ENCODE data around the gene BNIPL. TPM values are rescaled to one million over a fixed set of nuclear protein-coding genes. Genes with fewer than 3 reads are reported as not detected.

BNIPL gene
- total and polyA plus RNA-seq, 2 of the 13 experiments (the other 11 are each of a cell fraction or from before 2014, with no cell fraction given): 0.40 to 1.1 TPM

GRCh38 chr1:151070474-151071276 lies 34.3 kb downstream of the BNIPL start, which contains the start of gene GABPB2 (continued):
- TF ChIP-seq RXRB (CRISPR knock-in tag; IDR thresholded peaks at IDR 0.05; ENCODE audit: borderline replicate concordance) (no peak), YY1 (IDR thresholded peaks at IDR 0.05; ENCODE audit: insufficient read depth, insufficient replicate concordance, low read depth, low read length) (peak; percentile 45), LRRFIP1 (CRISPR knock-in tag; conservative IDR thresholded peaks at IDR 0.05) (no peak), ZBTB33 (CRISPR knock-in tag; IDR thresholded peaks at IDR 0.05) (0 out of 2 replicates have a peak, but pooled peaks have one; percentile 2), HNF1B (CRISPR knock-in tag; IDR thresholded peaks at IDR 0.05) (no peak), MNT (IDR thresholded peaks at IDR 0.05) (no peak), HMGXB4 (CRISPR knock-in tag; IDR thresholded peaks at IDR 0.05; ENCODE audit: borderline replicate concordance in 1 of 2, low read depth in 1 of 2) (0 out of 4 replicates have a peak, but pooled peaks of 1 of the 2 experiments have one; percentile 42), ZNF781 (CRISPR knock-in tag; IDR thresholded peaks at IDR 0.05; ENCODE audit: borderline replicate concordance, not compliant biosample characterization) (no peak), CTCF (CRISPR knock-in tag; IDR thresholded peaks at IDR 0.05) (peak; percentile 67), HNRNPK (IDR thresholded peaks at IDR 0.05; ENCODE audit: low read depth, low read length, poor library complexity, severe bottlenecking) (peak; percentile 78), TEAD3 (CRISPR knock-in tag; optimal IDR thresholded peaks at IDR 0.05; ENCODE audit: borderline replicate concordance) (no peak)
